HG02610 (cell line): ENCODE measurements around the gene DNAJB12.
A peak's percentile ranks its signal among the peaks of the same experiment; 100 is the strongest.
"Not testable (repeated sequence)": the region's sequence is repeated elsewhere in the genome, so short reads cannot be mapped to it uniquely, and the experiment has no call there.

ENCODE experiments used
- ATAC-seq: cut with Tn5 transposase; IDR thresholded peaks from one replicate; pipeline ENCODE4 v1.9.1; 2021; ENCODE audit warnings: mild to moderate bottlenecking, moderate library complexity; ENCODE audit not compliant: unreplicated experiment

The DNAJB12 gene

GRCh38 chr10:72296829-72297280 is 57.9 kb downstream of the DNAJB12 start:
- not testable (repeated sequence) for ATAC-seq

- ATAC-seq, result no peak
Observed at GRCh38 chr10:72295330-72295910, 59.3 kb downstream of the DNAJB12 start.

GRCh38 chr10:72292223-72292691 is 62.5 kb downstream of the DNAJB12 start:
- peak; percentile 32 for ATAC-seq

GRCh38 chr10:72291019-72291532 is 63.6 kb downstream of the DNAJB12 start:
- no peak for ATAC-seq

- ATAC-seq, result no peak
Observed at GRCh38 chr10:72285972-72286521, 68.7 kb downstream of the DNAJB12 start.

GRCh38 chr10:72283131-72283530 is 71.6 kb downstream of the DNAJB12 start:
- ATAC-seq, result no peak
